K562 (cell line): ENCODE data around the gene TFF1. TPM values are rescaled to one million over a fixed set of nuclear protein-coding genes. Genes with fewer than 3 reads are reported as not detected.
A peak's percentile ranks its signal among the peaks of the same experiment; 100 is the strongest.

Experiments
- ATAC-seq: fragments of 200-7000 bp; cut with Tn5 transposase; 3 replicates; pipeline ENCODE4 v1.9.1; 2020; ENCODE audit warnings: moderate library complexity
- BruUV-seq: library from RNA; stranded (reverse); fragments of 400-500 nt; replicated peaks from 2 replicates; lab custom pipeline; 2021; lab: Mats Ljungman, UMichigan
- CTCF ChIA-PET: fragments of 300-600 bp; formaldehyde crosslinking; extraction: SDS; loops from one replicate; lab custom pipeline; 2021; ENCODE audit warnings: low intra/inter-chr PET ratio; lab: Yijun Ruan, JAX
- POLR2A ChIA-PET: fragments of 300-600, 350-650 bp; sonication (Branson Sonifier 250); formaldehyde crosslinking; extraction: SDS; loops from one replicate; lab custom pipeline; 2021; ENCODE audit warnings: antibody characterized with exemption, inconsistent platforms; lab: Yijun Ruan, JAX
- DNase-seq, 4 experiments: peaks; one replicate each; pipeline versions ENCODE4 v3.0.0 to v3.0.0-alpha.2; 2011 to 2018; ENCODE audit warnings: low spot score in 3 of 4, mixed read lengths in 3 of 4; ENCODE audit errors: extremely low read depth in 1 of 4
- FAIRE-seq: peaks from 2 replicates; lab custom pipeline; 2011; peaks lifted over from hg19 to GRCh38; lab: Jason Lieb, UNC
- H2AFZ ChIP-seq: 2 replicates; pipeline ENCODE4 v1.6.0; 2011; ENCODE audit warnings: low read depth, low read length, control low read depth, inconsistent platforms
- H3K27ac ChIP-seq: fragments of 200-600 bp; 3 replicates; pipeline ENCODE4 v1.8.0; 2011; ENCODE audit warnings: low read depth, mild to moderate bottlenecking, control low read depth, inconsistent platforms, low read length, moderate library complexity, mixed read lengths; ENCODE audit errors: extremely low read depth
- H3K27me3 ChIP-seq, 2 experiments: fragments of 300-600 bp in 1 of 2; 2 replicates in 1 of 2; 3 replicates in 1 of 2; pipeline versions ENCODE4 v1.6.0 to v1.8.0; 2011; ENCODE audit warnings: inconsistent platforms in 2 of 2, low read length in 2 of 2, mild to moderate bottlenecking in 1 of 2, mixed read lengths in 1 of 2, moderate library complexity in 1 of 2; ENCODE audit not compliant: control insufficient read depth in 2 of 2, insufficient read depth in 2 of 2
- H3K36me3 ChIP-seq: fragments of 300-600 bp; 3 replicates; pipeline ENCODE4 v1.8.0; 2011; ENCODE audit warnings: mild to moderate bottlenecking, low read length, inconsistent platforms; ENCODE audit not compliant: control insufficient read depth, insufficient read depth
- H3K4me1 ChIP-seq, 2 experiments: fragments of 200-600 bp in 1 of 2; replicated peaks in 1 of 2; 2 replicates in 1 of 2; 3 replicates in 1 of 2; pipeline versions ENCODE4 v1.5.1 to v1.8.0; 2011; ENCODE audit warnings: inconsistent platforms in 2 of 2, low read length in 2 of 2, mild to moderate bottlenecking in 1 of 2, mixed read lengths in 1 of 2, moderate library complexity in 1 of 2; ENCODE audit not compliant: control insufficient read depth in 2 of 2, insufficient read depth in 2 of 2
- H3K4me2 ChIP-seq: 2 replicates; pipeline ENCODE4 v1.6.1; 2011; ENCODE audit warnings: low read length, control low read depth, inconsistent platforms, mixed read lengths; ENCODE audit not compliant: insufficient read depth
- H3K4me3 ChIP-seq: fragments of 200-600 bp; sonication (generic), shearing (Covaris generic); 2 replicates; pipeline ENCODE4 v1.5.1; 2016; ENCODE audit warnings: control low read depth, inconsistent platforms
- H3K79me2 ChIP-seq: fragments of 200-600 bp; 3 replicates; pipeline ENCODE4 v1.8.0; 2011; ENCODE audit warnings: low read length, inconsistent platforms; ENCODE audit not compliant: control insufficient read depth, insufficient read depth
- H3K9ac ChIP-seq, 2 experiments: 2 replicates each; pipeline versions ENCODE4 v1.6.0 to v1.6.1; 2011; ENCODE audit warnings: low read depth in 2 of 2, low read length in 2 of 2, control low read depth in 1 of 2, inconsistent platforms in 1 of 2, mild to moderate bottlenecking in 1 of 2, mixed read lengths in 1 of 2; ENCODE audit not compliant: insufficient read depth in 1 of 2
- H3K9me1 ChIP-seq: one replicate; pipeline ENCODE4 v1.6.0; 2011; ENCODE audit warnings: inconsistent platforms, mild to moderate bottlenecking, low read length, moderate library complexity; ENCODE audit not compliant: control insufficient read depth, insufficient read depth
- H3K9me3 ChIP-seq: replicated peaks from 2 replicates; pipeline ENCODE4 v1.5.1; 2011; ENCODE audit warnings: low read depth, low read length, inconsistent platforms; ENCODE audit not compliant: control insufficient read depth, insufficient read depth
- H4K20me1 ChIP-seq: replicated peaks from 2 replicates; pipeline ENCODE4 v1.6.1; 2011; ENCODE audit warnings: low read length, inconsistent platforms, mixed read lengths; ENCODE audit not compliant: control insufficient read depth, insufficient read depth
- ATF1 ChIP-seq, 2 experiments: fragments of 450-650 bp in 1 of 2; IDR thresholded peaks; 2 replicates each; pipeline ENCODE4 v1.6.1; 2016; ENCODE audit warnings: missing compliant biosample characterization in 1 of 2, missing genetic modification characterization in 1 of 2
- CREB1 ChIP-seq, 2 experiments: sonication (generic) in 1 of 2; formaldehyde crosslinking in 1 of 2; IDR thresholded peaks; 2 replicates each; pipeline versions ENCODE4 v1.6.1 to v1.8.0; 2012 to 2022; ENCODE audit warnings: inconsistent platforms in 1 of 2, mild to moderate bottlenecking in 1 of 2, missing genetic modification reagents in 1 of 2, moderate library complexity in 1 of 2
- CREM ChIP-seq: IDR thresholded peaks from 2 replicates; pipeline ENCODE4 v1.6.1; 2014; ENCODE audit warnings: antibody characterized with exemption, low read depth
- MYNN ChIP-seq, 2 experiments: sonication (generic); formaldehyde crosslinking in 1 of 2; IDR thresholded peaks; 2 replicates each; pipeline versions ENCODE4 v1.5.0 to v1.6.1; 2016 to 2020; ENCODE audit warnings: antibody characterized with exemption in 1 of 2, missing genetic modification reagents in 1 of 2
- ZNF589 ChIP-seq: fragments of 200-800 bp; sonication (Bioruptor generic); IDR thresholded peaks from 2 replicates; pipeline ENCODE4 v1.6.1; 2016; ENCODE audit warnings: low read depth, missing genetic modification characterization, missing compliant biosample characterization
- WGBS: fragments of 100-300 bp; shearing (Covaris generic); methylation state at CpG from one replicate; pipeline ENCODE4 v1.1.6; 2016; ENCODE audit warnings: low coverage, mixed read lengths; ENCODE audit not compliant: insufficient coverage; ENCODE audit errors: missing lambda C conversion rate; 5-methylcytosine and 5-hydroxymethylcytosine counted together
- in situ Hi-C: fragments of 300-500 bp; cut with MboI; formaldehyde crosslinking; loops from 4 replicates; pipeline ENCODE4 v1.15.0; 2018; ENCODE audit warnings: inconsistent platforms, mixed read lengths
- intact Hi-C: fragments of 100-400 bp; cut with micrococcal nuclease; formaldehyde crosslinking; loops from 2 replicates; pipeline ENCODE4 v1.14.2; 2022
- polyA plus RNA-seq, 8 experiments: library from polyadenylated mRNA; depleted of rRNA in 4 of 8; stranded (reverse) in 5 of 8; unstranded in 3 of 8; fragments of >200 nt; fragmentation: Nextera tagmentation in 2 of 8; fragmentation: Illumina TruSeq in 1 of 8; extraction: Ambion mirVana in 2 of 8; extraction: Trizol in 1 of 8; gene quantifications; 2 replicates each; pipeline versions ENCODE4 v1.2.1 to v1.2.3, GENCODE V29; 2011 to 2014; ENCODE audit warnings: inconsistent platforms in 1 of 8, missing spikeins in 1 of 8
- total RNA-seq, 7 experiments: library from RNA; depleted of rRNA in 6 of 7; stranded (reverse); fragments of >200 nt in 6 of 7; fragmentation: Illumina TruSeq in 2 of 7; extraction: Trizol in 2 of 7; gene quantifications; 2 replicates each; pipeline versions ENCODE4 v1.2.1 to v1.2.3, GENCODE V29; 2011 to 2021; ENCODE audit warnings: low replicate concordance in 1 of 7

The TFF1 gene
- total and polyA plus RNA-seq, 9 of the 15 experiments (the other 6 are each of a cell fraction or from before 2014, with no cell fraction given): 0.31 TPM; not detected in 8

DNA sequence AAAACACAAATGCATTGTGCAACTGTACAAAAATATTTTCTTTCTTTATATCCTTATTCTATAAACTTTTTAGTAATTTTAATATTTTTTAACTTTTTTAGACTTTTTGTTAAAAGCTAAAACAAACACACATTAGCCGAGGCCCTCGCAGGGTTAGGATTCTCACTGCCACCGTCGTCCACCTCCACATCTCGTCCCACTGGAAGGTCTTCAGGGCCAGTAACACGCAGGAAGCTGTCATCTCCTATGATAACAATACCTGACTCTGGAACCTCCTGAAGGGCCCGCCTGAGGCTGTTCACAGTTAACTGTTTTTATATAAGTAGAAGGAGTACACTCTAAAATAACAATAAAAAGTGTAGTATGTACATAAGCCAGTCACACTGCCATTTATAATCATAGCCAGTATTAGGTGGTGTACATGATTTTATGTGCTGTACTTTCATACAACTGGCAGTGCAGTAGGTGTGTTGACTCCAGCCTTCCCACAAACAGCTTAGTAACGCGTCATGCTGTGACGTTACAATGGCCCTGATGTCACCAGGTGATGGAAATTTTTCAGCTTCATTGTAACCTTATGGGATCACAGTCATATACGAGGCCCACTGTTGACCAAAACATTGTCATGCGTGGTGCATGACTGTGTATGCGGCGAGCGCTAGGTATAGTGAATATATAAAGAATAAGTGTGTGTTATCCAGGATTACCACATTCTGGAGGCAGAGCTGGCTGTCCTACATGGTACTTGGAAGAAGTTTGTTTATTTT lies 24.4 kb downstream of the TFF1 start:
- WGBS: 11% methylated on average over 15 of the region's 15 CpGs
- Histone ChIP-seq H3K4me2 (no peak overlapping the region), H3K9me1 (no peaks in the 10 kb centered on the region), H3K4me3 (no peak overlapping the region), H4K20me1 (no peaks in the 10 kb centered on the region), H3K9ac (no peak overlapping the region), H3K9me3 (no peaks in the 10 kb centered on the region), H3K4me1 (peaks cover 0 to 7% of the 10 kb centered on the region in 2 experiments; a peak in 1 of 5 replicates), H3K36me3 (no peaks in the 10 kb centered on the region), H3K79me2 (no peaks in the 10 kb centered on the region), H3K27me3 (peaks cover 19 to 62% of the 10 kb centered on the region in 2 experiments), H3K27ac (no peak overlapping the region), H2AFZ (no peak overlapping the region)
- ChIA-PET CTCF (no interaction called here), POLR2A (interaction anchor here (0.6 kb wide), 1 partner anchor 77 kb away, joined by 4 read pairs; no protein-coding TSS in a partner anchor)
- intact Hi-C loops: no loop called here
- no TSS peak for BruUV-seq
- no peak for ATAC-seq
- FAIRE-seq: no peak
- peak; percentile 69 for TF ChIP-seq CREB1 (IDR thresholded peaks at IDR 0.05)
- peak; percentile 42; the same call in 1 of the 2 replicates for TF ChIP-seq CREB1 (CRISPR knock-in tag; IDR thresholded peaks at IDR 0.05)
- TF ChIP-seq ATF1 (CRISPR knock-in tag; IDR thresholded peaks at IDR 0.05): no peak
- peak; percentile 68 for TF ChIP-seq ATF1 (tag; IDR thresholded peaks at IDR 0.05)
- peak; percentile 73 for TF ChIP-seq CREM
- TF ChIP-seq MYNN (IDR thresholded peaks at IDR 0.05): no peak
- TF ChIP-seq MYNN (CRISPR knock-in tag; IDR thresholded peaks at IDR 0.05): no peak
- TF ChIP-seq ZNF589 (CRISPR knock-in tag): no peak
- DNase-seq: no peak
- in situ Hi-C loops: no loop called here
